Measurements from ENCODE around the gene LSMEM2.
A peak's percentile ranks its signal among the peaks of the same experiment; 100 is the strongest.

Gene LSMEM2

GRCh38 chr3:50323614-50324199 is 44.8 kb downstream of the LSMEM2 start:
- peaks cover 30% of the 10 kb centered on the region for H3K4me1 ChIP-seq (ENCODE audit: insufficient read depth, low read length, poor library complexity, severe bottlenecking)
- no peaks in the 10 kb centered on the region for H3K36me3 ChIP-seq (ENCODE audit: insufficient read depth, low read length)
- H4K20me1 ChIP-seq (ENCODE audit: insufficient read depth, low read length, poor library complexity, severe bottlenecking), result peaks cover 23% of the 10 kb centered on the region
- H3K9me3 ChIP-seq (ENCODE audit: insufficient read depth, low read depth, low read length), result no peaks in the 10 kb centered on the region
- H3K4me3 ChIP-seq (ENCODE audit: low read length, poor library complexity, severe bottlenecking), result no peak overlapping the region
- no peak overlapping the region for H2AFZ ChIP-seq (ENCODE audit: low read length)
- no peak for TF ChIP-seq EZH2phosphoT487 (IDR thresholded peaks at IDR 0.05; ENCODE audit: borderline replicate concordance)
- TF ChIP-seq, protein P1, sequence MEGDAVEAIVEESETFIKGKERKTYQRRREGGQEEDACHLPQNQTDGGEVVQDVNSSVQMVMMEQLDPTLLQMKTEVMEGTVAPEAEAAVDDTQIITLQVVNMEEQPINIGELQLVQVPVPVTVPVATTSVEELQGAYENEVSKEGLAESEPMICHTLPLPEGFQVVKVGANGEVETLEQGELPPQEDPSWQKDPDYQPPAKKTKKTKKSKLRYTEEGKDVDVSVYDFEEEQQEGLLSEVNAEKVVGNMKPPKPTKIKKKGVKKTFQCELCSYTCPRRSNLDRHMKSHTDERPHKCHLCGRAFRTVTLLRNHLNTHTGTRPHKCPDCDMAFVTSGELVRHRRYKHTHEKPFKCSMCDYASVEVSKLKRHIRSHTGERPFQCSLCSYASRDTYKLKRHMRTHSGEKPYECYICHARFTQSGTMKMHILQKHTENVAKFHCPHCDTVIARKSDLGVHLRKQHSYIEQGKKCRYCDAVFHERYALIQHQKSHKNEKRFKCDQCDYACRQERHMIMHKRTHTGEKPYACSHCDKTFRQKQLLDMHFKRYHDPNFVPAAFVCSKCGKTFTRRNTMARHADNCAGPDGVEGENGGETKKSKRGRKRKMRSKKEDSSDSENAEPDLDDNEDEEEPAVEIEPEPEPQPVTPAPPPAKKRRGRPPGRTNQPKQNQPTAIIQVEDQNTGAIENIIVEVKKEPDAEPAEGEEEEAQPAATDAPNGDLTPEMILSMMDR (conservative IDR thresholded peaks at IDR 0.05; ENCODE audit: low read length), result no peak
- H3K79me2 ChIP-seq (ENCODE audit: insufficient read depth, low read length), result peaks cover 38% of the 10 kb centered on the region
- no peak overlapping the region for H3K9ac ChIP-seq (ENCODE audit: low read depth, low read length, poor library complexity, severe bottlenecking)
- H3K27me3 ChIP-seq (ENCODE audit: insufficient read depth, low read length, poor library complexity, severe bottlenecking), result no peaks in the 10 kb centered on the region
- no peak overlapping the region for H3K4me2 ChIP-seq (ENCODE audit: low read depth, low read length, poor library complexity, severe bottlenecking)
- H3K9me2 ChIP-seq (replicated peaks; ENCODE audit: low read depth, low read length), result no peaks in the 10 kb centered on the region
- peaks cover 3% of the 10 kb centered on the region for H3F3A ChIP-seq (ENCODE audit: low read depth)

DNA sequence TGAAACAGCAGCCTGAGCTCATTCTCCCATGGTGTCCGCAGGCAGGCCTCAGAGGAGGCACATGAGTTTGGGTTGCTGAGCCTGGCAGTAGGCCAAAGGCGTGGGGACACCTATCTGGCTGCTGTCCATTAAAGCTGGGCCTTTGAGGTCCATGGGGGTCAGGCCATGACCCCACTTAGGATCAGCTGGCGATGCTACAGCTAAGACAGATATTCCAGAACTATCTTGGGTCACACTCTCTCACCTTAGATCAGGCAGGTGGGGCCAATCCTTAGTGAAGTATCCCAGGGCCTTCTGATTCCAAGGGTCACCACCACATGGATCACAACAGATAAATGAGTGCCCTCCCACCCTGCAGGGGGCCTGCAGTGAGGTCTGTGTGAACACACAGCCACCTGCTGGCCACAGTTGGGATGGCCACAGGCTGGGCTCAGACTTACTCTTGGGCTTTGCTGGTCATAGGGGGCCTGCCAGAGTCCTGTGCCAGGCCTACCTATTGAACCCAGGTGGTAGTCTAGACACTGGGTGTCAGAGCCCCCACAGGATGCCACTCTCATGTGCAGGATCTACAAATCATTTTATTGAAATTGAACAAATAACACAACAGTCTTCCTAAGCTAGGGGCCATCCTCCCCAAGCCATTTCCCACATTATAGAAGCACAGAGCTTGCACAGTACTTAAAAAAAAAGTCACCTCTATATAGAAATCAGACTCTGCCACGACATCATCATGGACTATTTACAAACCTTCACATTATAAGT is 45.6 kb downstream of the LSMEM2 start:
- Histone ChIP-seq H3K4me1 (ENCODE audit: insufficient read depth, low read length, poor library complexity, severe bottlenecking) (peaks cover 25% of the 10 kb centered on the region), H3K9me2 (replicated peaks; ENCODE audit: low read depth, low read length) (no peaks in the 10 kb centered on the region), H3K4me2 (ENCODE audit: low read depth, low read length, poor library complexity, severe bottlenecking) (no peak overlapping the region), H2AFZ (ENCODE audit: low read length) (no peak overlapping the region), H3K79me2 (ENCODE audit: insufficient read depth, low read length) (peaks cover 30% of the 10 kb centered on the region), H3K4me3 (ENCODE audit: low read length, poor library complexity, severe bottlenecking) (no peak overlapping the region), H3K9me3 (ENCODE audit: insufficient read depth, low read depth, low read length) (no peaks in the 10 kb centered on the region), H4K20me1 (ENCODE audit: insufficient read depth, low read length, poor library complexity, severe bottlenecking) (peaks cover 26% of the 10 kb centered on the region), H3K27me3 (ENCODE audit: insufficient read depth, low read length, poor library complexity, severe bottlenecking) (no peaks in the 10 kb centered on the region), H3K36me3 (ENCODE audit: insufficient read depth, low read length) (peaks cover 4% of the 10 kb centered on the region; the same call in 1 of the 2 replicates), H3K9ac (ENCODE audit: low read depth, low read length, poor library complexity, severe bottlenecking) (no peak overlapping the region), H3F3A (ENCODE audit: low read depth) (peaks cover 7% of the 10 kb centered on the region)
- no peak for TF ChIP-seq EZH2phosphoT487 (IDR thresholded peaks at IDR 0.05; ENCODE audit: borderline replicate concordance)
- TF ChIP-seq, protein P1 (conservative IDR thresholded peaks at IDR 0.05; ENCODE audit: low read length), result peak; percentile 91

DNA sequence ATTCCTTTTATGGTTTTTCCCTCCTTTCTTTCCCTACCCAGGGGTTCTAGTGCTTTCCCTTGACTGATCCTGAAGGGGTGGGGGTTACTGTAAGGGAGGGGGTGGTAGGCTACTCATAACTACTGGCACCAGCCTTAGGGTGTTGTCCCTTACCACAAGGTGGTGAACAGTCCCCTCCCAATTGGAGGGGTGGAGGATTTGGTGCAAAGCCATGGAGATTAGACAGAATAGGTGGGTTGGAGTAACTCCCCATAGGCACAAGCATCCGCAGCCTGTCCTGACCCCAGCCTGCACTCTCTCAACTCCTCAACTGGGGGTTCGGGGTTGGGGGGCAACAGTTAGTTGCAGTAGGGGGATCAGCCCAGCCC is 46.2 kb downstream of the LSMEM2 start:
- H3K4me1 ChIP-seq (ENCODE audit: insufficient read depth, low read length, poor library complexity, severe bottlenecking), result peaks cover 21% of the 10 kb centered on the region
- no peak overlapping the region for H3K9ac ChIP-seq (ENCODE audit: low read depth, low read length, poor library complexity, severe bottlenecking)
- peaks cover 9% of the 10 kb centered on the region for H3F3A ChIP-seq (ENCODE audit: low read depth)
- H3K9me2 ChIP-seq (replicated peaks; ENCODE audit: low read depth, low read length), result no peaks in the 10 kb centered on the region
- peaks cover 10% of the 10 kb centered on the region; the same call in 1 of the 2 replicates for H3K36me3 ChIP-seq (ENCODE audit: insufficient read depth, low read length)
- no peak overlapping the region for H2AFZ ChIP-seq (ENCODE audit: low read length)
- H3K4me3 ChIP-seq (ENCODE audit: low read length, poor library complexity, severe bottlenecking), result no peak overlapping the region
- TF ChIP-seq EZH2phosphoT487 (IDR thresholded peaks at IDR 0.05; ENCODE audit: borderline replicate concordance), result no peak
- TF ChIP-seq, protein P1 (conservative IDR thresholded peaks at IDR 0.05; ENCODE audit: low read length), result no peak
- peaks cover 27% of the 10 kb centered on the region for H3K79me2 ChIP-seq (ENCODE audit: insufficient read depth, low read length)
- H4K20me1 ChIP-seq (ENCODE audit: insufficient read depth, low read length, poor library complexity, severe bottlenecking), result peaks cover 26% of the 10 kb centered on the region
- H3K9me3 ChIP-seq (ENCODE audit: insufficient read depth, low read depth, low read length), result no peaks in the 10 kb centered on the region
- H3K4me2 ChIP-seq (ENCODE audit: low read depth, low read length, poor library complexity, severe bottlenecking), result no peak overlapping the region
- no peaks in the 10 kb centered on the region for H3K27me3 ChIP-seq (ENCODE audit: insufficient read depth, low read length, poor library complexity, severe bottlenecking)

All from Loucy (cell line).